Astrocyte (in vitro differentiated cells and primary cell): Measurements from ENCODE around the gene PPM1G. TPM values are rescaled to one million over a fixed set of nuclear protein-coding genes. Genes with fewer than 3 reads are reported as not detected.
"Not testable (repeated sequence)": the region's sequence is repeated elsewhere in the genome, so short reads cannot be mapped to it uniquely, and the experiment has no call there.

Experiments
- DNase-seq: peaks from one replicate; pipeline ENCODE4 v3.0.0-alpha.2; 2010; ENCODE audit warnings: low read depth
- FAIRE-seq: peaks from 2 replicates; lab custom pipeline; 2011; peaks lifted over from hg19 to GRCh38; lab: Jason Lieb, UNC
- H2AFZ ChIP-seq: 2 replicates; pipeline ENCODE4 v1.6.0; 2012; ENCODE audit warnings: low read depth, low read length, inconsistent platforms
- H3K27ac ChIP-seq: 2 replicates; pipeline ENCODE4 v1.5.1; 2011; ENCODE audit warnings: low read depth, low read length, inconsistent platforms
- H3K27me3 ChIP-seq: 2 replicates; pipeline ENCODE4 v1.6.0; 2011; ENCODE audit warnings: low read length, inconsistent platforms; ENCODE audit not compliant: insufficient read depth
- H3K36me3 ChIP-seq: 2 replicates; pipeline ENCODE4 v1.5.1; 2011; ENCODE audit warnings: low read length, inconsistent platforms; ENCODE audit not compliant: insufficient read depth
- H3K4me1 ChIP-seq: 2 replicates; pipeline ENCODE4 v1.5.1; 2011; ENCODE audit warnings: low read length, inconsistent platforms; ENCODE audit not compliant: insufficient read depth
- H3K4me2 ChIP-seq: 2 replicates; pipeline ENCODE4 v1.6.0; 2012; ENCODE audit warnings: low read length, inconsistent platforms
- H3K4me3 ChIP-seq: 2 replicates; pipeline ENCODE4 v1.5.1; 2011; ENCODE audit warnings: low read depth, mild to moderate bottlenecking, low read length, inconsistent platforms; ENCODE audit not compliant: insufficient read depth
- H3K79me2 ChIP-seq: 2 replicates; pipeline ENCODE4 v1.6.0; 2012; ENCODE audit warnings: mild to moderate bottlenecking, low read length, inconsistent platforms; ENCODE audit not compliant: insufficient read depth
- H3K9ac ChIP-seq: 2 replicates; pipeline ENCODE4 v1.6.0; 2012; ENCODE audit warnings: mild to moderate bottlenecking, low read length, inconsistent platforms
- H3K9me3 ChIP-seq: 2 replicates; pipeline ENCODE4 v1.5.1; 2012; ENCODE audit warnings: low read depth, mild to moderate bottlenecking, low read length, inconsistent platforms; ENCODE audit not compliant: insufficient read depth
- H4K20me1 ChIP-seq: 2 replicates; pipeline ENCODE4 v1.6.0; 2012; ENCODE audit warnings: low read length, inconsistent platforms; ENCODE audit not compliant: insufficient read depth
- H3K27ac Mint-ChIP-seq: one replicate; pipeline ENCODE4 v1.8.0; 2021; ENCODE audit warnings: mild to moderate bottlenecking, mixed read lengths; ENCODE audit not compliant: unreplicated experiment
- H3K27me3 Mint-ChIP-seq: one replicate; pipeline ENCODE4 v1.8.0; 2021; ENCODE audit warnings: low read depth, mixed read lengths; ENCODE audit not compliant: unreplicated experiment
- H3K36me3 Mint-ChIP-seq: one replicate; pipeline ENCODE4 v1.8.0; 2021; ENCODE audit warnings: low read depth, mixed read lengths; ENCODE audit not compliant: unreplicated experiment
- H3K4me1 Mint-ChIP-seq: one replicate; pipeline ENCODE4 v1.8.0; 2021; ENCODE audit warnings: low read depth, mixed read lengths; ENCODE audit not compliant: unreplicated experiment
- H3K4me3 Mint-ChIP-seq: one replicate; pipeline ENCODE4 v1.8.0; 2021; ENCODE audit warnings: mild to moderate bottlenecking, moderate library complexity, mixed read lengths; ENCODE audit not compliant: unreplicated experiment
- H3K9me3 Mint-ChIP-seq: one replicate; pipeline ENCODE4 v1.8.0; 2021; ENCODE audit warnings: mild to moderate bottlenecking, mixed read lengths; ENCODE audit not compliant: unreplicated experiment
- CTCF ChIP-seq: IDR thresholded peaks from 2 replicates; pipeline ENCODE4 v1.5.1; 2011; ENCODE audit warnings: low read depth, mild to moderate bottlenecking, inconsistent platforms, low read length, moderate library complexity; ENCODE audit not compliant: insufficient read depth
- EZH2 ChIP-seq: IDR thresholded peaks from 2 replicates; pipeline ENCODE4 v1.6.1; 2012; ENCODE audit warnings: mild to moderate bottlenecking, low read length, inconsistent platforms; ENCODE audit not compliant: insufficient read depth
- total RNA-seq: library from RNA; stranded (reverse); gene quantifications from 2 replicates; pipeline ENCODE4 v1.2.1, GENCODE V29; 2021

Gene PPM1G
- total RNA-seq, 1 donor from 2014 or later: 79.0 TPM

- H3K4me3 ChIP-seq: no peak overlapping the region
- Mint-ChIP-seq H3K27ac (peak overlapping the region; percentile 94), H3K9me3 (peaks cover 3% of the 10 kb centered on the region), H3K27me3 (no peaks in the 10 kb centered on the region), H3K4me1 (peaks cover 26% of the 10 kb centered on the region), H3K36me3 (peaks cover 1% of the 10 kb centered on the region), H3K4me3 (peak overlapping the region; percentile 98)
- TF ChIP-seq EZH2 (no peak), CTCF (no peak)
- no peaks in the 10 kb centered on the region for H3K36me3 ChIP-seq
- peak overlapping the region; percentile 19 for H3K4me2 ChIP-seq
- no peak for FAIRE-seq
- H2AFZ ChIP-seq: no peak overlapping the region
- no peaks in the 10 kb centered on the region for H3K27me3 ChIP-seq
- H3K27ac ChIP-seq: no peak overlapping the region
- DNase-seq: peak; percentile 15
- H4K20me1 ChIP-seq: peaks cover 16% of the 10 kb centered on the region
- peaks cover 5% of the 10 kb centered on the region for H3K4me1 ChIP-seq
- no peaks in the 10 kb centered on the region for H3K9me3 ChIP-seq
- peaks cover 89% of the 10 kb centered on the region for H3K79me2 ChIP-seq
- H3K9ac ChIP-seq: no peak overlapping the region
Measured at GRCh38 chr2:27353762-27354596, 55.4 kb downstream of the PPM1G start.

- H3K27me3 ChIP-seq, H3K9me3 ChIP-seq, H3K27ac ChIP-seq, H3K27me3 Mint-ChIP-seq, H2AFZ ChIP-seq, H3K9ac ChIP-seq, H3K4me2 ChIP-seq, H3K36me3 ChIP-seq, H3K4me3 ChIP-seq, H3K4me1 ChIP-seq, H3K9me3 Mint-ChIP-seq, FAIRE-seq, H3K36me3 Mint-ChIP-seq, DNase-seq: not testable (repeated sequence)
- H3K79me2 ChIP-seq: peaks cover 90% of the 10 kb centered on the region
- peak overlapping the region; percentile 54 for H3K4me3 Mint-ChIP-seq
- peaks cover 18% of the 10 kb centered on the region for H4K20me1 ChIP-seq
- peaks cover 23% of the 10 kb centered on the region for H3K4me1 Mint-ChIP-seq
- peak overlapping the region; percentile 75 for H3K27ac Mint-ChIP-seq
Measured at GRCh38 chr2:27353386-27353761, 56.0 kb downstream of the PPM1G start.

- Mint-ChIP-seq H3K27me3 (no peaks in the 10 kb centered on the region), H3K9me3 (peaks cover 3% of the 10 kb centered on the region), H3K4me1 (peaks cover 16% of the 10 kb centered on the region), H3K4me3 (no peak overlapping the region), H3K27ac (no peak overlapping the region), H3K36me3 (no peaks in the 10 kb centered on the region)
- Histone ChIP-seq H3K27ac (no peak overlapping the region), H4K20me1 (peaks cover 31% of the 10 kb centered on the region), H3K9me3 (no peaks in the 10 kb centered on the region), H3K27me3 (no peaks in the 10 kb centered on the region), H3K9ac (no peak overlapping the region), H3K79me2 (peaks cover 90% of the 10 kb centered on the region), H3K4me1 (no peaks in the 10 kb centered on the region), H2AFZ (no peak overlapping the region), H3K4me2 (no peak overlapping the region), H3K36me3 (no peaks in the 10 kb centered on the region), H3K4me3 (no peak overlapping the region)
- TF ChIP-seq CTCF (no peak), EZH2 (no peak)
- FAIRE-seq: no peak
- no peak for DNase-seq
Measured at GRCh38 chr2:27351802-27352598, 57.4 kb downstream of the PPM1G start.
